Islet of Langerhans (tissue), 1 donor: ENCODE results near the gene VSX1.

Experiments used
- FAIRE-seq: peaks from one replicate; lab custom pipeline; 2011; peaks lifted over from hg19 to GRCh38; lab: Jason Lieb, UNC

VSX1 gene

DNA sequence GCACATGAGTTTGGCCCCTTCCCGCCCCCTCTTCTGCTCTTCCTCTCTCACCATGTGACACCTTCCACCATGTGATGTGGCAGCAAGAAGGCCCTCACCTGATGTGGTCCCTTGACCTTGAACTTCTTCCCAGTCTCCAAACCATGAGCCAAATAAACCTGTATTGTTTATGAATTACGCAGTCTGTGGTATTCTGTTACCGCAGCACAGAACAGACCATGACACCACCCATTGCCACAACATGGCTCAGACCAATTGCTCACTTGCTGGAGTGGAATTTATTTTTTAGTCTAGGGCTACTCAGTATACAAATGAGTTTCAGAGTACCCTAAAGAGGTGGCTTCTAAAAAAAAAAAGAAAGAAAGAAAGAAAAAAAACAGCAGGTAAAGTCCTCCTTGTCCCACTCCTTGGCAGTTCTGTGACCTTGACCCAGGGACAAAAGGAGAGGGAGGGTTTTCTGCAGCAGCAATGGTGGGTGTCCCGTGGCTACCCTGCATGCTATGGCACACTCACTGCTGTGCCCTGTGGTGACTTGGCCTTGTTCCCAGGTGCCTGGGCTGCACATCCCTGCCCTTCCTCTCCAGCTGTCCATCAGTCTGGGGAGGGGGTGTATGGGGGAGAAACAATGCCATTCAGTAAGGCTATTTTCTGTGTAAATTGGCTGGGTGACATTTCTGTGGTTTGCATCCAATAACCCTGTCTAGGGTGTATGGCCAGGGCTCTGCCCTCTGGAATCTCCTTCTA lies 5.4 kb upstream of the VSX1 start:
- no peak for FAIRE-seq

DNA sequence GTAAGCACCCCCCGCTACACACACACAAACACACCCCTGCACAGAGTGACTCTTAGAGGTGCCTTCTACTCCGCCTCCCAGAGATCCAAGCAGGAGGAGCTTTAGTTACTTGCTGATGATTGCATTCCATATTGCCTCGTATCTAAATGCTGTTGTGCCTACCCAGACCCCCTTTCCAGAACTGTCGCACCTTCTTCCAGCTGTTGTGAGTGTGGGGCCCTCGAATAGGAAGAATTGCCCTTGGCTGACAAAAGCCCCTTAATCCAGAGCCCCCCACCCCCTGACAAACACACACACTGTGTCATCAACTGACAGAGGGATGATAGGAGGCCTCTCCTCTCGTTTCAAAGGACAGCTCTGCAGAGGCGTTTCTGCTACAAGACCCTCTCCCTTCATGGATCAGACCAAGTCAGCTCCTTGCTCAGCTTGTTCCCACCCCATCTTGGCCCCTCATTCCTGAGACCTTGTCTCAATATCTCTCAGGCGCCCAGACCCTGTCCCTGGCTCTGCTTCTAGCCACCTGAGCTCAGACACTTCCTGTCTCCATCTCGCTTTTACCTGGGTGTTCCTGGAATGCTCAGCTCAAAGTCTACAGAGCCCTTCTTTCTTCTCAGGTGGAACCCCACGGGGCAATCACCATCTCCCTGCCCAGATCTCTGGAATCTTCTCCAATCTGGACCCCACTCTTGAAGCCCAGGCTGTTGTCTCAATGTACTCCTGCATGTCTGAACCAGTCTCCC lies 4.0 kb upstream of the VSX1 start:
- FAIRE-seq: no peak

DNA sequence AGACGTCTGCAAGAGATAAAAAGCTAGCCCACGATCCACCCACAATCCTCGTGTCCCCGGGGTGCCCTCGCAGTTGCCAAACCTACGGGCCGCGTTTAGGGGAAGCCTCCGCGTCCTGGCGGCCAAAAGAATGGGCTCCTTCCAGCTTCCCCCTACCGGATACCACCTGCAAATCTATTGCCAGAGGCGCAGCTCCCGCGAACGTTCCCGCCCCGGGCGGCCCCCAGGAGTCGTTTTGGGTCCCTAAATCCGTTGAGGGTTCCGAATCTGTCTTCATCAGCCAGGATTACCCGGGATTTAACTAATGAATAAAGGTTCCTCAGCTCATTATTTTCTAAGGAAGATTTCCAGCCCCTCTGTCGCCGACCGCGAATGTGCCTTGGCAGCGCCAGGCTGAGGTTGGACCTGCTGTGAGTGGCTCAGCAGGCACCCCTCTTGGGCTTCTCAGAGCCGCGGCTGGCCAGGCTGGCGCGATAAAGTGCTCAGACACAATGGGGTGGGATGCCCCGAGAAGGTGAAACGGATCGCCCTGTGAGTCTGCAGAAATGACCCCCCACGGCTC lies 2.8 kb upstream of the VSX1 start:
- FAIRE-seq: no peak

DNA sequence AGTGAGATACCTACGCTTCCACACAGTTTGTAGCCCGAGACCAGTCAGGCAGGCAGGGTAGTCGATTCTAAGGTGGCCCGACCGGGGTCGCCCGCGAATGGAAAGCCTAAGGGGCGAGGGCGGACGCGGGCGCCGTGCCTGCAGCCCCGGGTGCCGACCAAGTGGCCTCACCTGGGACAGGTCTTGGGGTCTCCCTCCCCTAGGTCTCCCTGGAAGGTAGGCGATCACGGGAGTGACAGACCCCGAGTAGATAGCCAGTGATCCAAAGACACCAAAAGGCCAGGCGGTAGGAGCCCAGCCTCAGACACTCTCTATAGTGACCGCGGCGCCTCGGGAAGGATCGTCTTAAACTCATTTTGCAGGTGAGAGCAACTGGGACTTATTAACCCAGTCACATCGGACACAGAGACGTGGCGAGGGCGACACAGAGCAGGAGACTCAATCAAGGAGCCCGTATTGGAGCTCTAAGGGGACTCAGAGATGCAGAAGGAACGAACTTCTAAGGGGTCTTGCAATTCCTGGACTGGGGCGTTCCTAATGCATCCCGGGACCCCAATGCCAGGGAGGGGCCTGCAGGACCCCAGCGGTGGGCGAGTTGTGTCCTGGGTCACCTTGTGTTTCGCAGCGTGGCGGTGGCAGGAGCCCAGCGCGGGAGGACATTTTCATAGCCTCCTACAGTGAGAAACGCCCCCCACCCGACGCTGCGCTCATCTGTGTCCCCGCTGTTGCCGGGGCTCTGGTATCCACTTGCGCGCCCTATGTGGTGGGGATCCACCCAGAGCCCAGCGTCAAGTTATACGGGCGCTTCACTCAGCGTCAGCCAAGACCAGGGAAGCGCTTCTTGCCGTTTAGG lies 2.1 kb upstream of the VSX1 start:
- no peak for FAIRE-seq

DNA sequence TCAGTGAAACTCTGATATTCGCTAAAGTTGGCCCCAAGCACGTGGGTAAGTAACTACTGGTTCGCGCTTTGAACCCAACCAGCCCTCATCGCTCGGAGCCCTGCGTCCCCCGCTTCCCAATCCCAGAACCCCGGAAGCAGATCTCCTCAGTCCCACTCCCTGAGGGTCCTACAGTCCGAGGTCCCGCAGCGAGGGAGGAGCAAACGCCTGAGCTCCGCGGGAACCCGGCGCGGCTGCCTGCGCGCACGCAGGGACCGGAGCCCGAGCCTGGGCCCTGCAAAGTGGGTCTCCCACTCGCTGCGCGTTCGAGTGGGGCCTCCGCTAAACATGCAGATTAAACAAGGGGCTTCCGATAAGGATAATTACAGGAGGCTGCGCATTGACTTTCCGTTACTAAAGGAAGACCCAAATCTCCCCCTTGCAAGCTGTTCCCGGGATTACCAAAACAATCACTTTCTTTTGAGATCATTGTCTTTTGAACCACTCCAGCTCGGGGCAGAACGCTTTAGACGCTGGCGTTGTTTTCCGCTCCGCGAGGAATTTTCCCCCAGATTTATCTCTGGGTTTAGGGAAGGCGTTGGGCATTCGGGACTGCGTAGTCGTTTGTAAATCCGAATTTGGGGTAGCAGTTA lies 1.3 kb upstream of the VSX1 start:
- FAIRE-seq: no peak

DNA sequence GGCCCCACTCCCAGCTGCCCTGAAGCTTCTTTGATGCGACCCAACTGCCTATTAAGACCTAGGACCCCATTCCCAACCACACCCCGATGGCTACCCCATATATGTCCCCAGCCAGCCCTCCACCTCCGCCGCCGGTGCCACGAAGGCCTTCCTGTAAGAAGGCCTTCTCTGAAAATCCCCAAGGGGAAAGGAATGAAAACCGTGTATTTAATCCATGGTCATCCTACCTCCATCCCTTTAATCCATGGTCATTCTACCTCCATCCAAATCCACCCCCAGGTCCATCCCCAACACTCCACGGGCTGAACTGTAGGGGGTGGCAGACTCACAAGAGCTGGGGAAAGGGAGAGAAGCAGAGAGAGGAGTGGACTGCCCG lies 545 bp upstream of the VSX1 start:
- FAIRE-seq: no peak

DNA sequence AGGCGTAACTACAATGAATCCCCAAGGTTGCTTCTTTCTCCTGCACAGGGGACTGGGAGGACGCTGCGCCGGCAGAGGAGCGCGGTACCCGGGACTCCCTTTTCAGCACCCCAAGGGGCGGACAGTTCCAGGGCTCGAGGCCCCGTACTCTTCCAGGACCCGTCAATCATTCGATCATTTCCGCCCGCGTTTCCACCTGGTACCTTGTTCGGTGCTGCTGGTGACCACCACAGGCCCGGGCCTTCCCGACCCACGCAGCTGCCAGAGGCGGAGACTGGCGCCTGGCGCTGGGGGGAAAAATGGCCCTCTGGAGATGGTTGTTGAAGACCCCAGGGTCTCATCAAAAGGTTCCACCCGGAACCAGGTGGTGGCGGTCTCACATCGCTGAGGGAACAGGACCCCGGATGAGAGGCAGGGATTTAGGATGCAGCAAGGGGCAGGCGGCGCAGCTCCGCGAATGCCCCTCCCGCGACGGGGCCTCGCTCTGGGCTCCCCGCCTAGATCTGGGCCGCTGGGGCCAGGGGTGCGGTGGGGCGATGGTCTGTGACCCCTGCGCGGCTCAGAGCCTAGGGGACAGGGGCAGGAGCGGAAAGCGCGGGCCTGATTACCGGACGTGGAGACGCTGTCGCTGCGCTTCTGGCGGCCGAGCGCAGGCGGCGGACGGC lies 744 bp downstream of the VSX1 start:
- no peak for FAIRE-seq

DNA sequence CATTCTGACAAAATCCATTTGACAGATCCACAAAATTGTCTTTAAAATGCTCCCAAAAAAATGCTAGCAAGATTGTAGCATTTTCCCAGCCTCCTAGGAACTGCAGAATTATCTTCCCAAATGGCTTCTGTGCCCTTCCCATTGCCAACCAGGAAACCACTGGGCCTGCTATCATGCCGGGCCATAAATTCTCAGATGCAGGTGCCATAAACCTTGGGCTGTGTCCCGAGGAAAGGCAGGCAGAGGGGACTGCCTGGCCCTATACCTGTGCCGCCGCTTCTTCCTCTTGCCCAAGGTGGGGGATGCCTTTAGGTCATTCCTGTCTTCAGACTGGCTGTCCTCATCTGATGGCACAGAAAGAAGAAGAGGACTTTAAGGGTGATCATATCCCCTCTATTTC lies 2.8 kb downstream of the VSX1 start:
- FAIRE-seq: no peak

DNA sequence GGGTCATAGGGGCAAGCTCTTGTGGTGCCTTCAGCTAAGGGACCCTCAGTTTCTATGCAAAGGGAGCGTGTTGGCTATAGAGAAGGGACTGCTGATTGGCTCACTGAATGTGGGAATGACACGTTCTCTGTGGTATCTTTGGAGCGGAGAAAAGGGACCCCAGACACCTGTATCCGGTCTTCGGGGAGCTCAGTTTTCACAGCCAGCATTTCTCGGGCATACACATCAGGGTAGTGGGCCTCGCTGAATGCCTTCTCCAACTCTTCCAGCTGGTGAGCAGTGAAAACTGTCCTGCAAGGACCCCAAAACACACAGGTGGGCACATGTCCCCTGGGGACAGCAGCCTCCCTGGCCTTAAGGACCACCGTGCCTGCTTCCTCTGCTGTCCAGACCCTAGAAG lies 3.3 kb downstream of the VSX1 start:
- no peak for FAIRE-seq

DNA sequence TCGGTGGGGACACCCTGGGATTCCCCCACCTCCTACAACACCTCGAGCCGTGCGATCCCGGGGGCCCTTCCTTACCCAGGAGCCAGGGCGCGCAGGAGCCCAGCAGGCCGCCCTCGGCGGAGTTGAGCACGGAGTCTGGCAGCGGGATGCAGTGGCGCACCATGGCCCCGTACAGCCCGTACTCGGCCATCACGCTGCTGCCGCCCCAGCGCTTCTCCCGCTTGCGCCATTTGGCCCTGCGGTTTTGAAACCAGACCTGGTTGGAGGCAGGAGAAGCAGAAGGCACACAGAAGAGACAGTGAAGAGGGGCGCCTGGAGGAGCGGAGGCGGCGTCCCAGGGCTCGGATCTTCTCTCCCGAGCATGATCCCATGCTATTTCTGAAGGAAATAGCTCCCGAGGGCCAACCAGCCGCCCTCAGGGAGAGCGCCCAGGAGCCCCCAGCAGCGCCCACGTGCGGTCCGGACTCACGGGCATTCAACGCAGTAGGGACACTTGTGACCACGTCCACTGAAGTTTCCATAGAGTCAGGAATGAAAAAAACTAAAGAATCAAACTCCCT lies 4.3 kb downstream of the VSX1 start:
- FAIRE-seq: no peak

DNA sequence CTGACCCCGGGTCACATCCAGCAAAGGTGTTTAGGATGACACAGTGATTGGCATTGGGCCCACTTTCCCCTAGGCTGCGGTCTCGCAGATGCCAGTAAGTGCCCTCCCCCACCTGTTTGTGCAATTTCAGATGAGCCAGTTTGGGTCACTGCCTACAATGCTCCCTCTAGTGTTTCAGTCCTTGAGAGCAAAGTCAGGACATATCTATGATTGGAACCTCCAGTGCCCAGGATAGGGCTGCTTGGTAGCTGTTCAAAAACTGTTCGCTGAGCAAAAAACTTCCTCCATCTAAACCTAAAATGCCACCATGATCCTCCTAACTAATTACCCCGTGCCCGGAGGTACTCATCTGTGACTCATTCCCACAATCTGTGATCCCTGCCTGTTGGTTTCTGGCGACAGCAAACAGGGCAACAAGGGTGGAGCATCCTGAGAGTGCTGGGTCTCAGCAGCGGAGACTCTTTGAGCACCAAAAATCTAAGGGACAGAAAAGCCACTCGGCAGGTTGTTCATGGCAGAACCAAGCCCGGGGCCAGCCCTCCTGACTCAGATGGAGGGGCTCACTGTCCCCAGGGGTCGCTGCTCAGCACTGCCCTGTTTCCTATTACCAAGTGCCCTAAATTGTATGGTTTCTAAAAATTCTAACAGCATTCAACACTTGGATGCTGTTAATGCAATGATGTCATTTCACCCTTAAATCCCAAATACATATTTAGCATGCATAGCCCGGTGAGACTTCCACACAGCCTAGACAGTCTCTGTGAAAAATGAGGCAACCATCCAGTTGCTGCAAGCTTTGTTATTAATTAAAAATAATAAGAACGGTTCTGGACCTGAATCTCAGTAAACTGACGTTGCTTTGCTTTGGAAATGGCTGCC lies 5.0 kb downstream of the VSX1 start:
- no peak for FAIRE-seq

DNA sequence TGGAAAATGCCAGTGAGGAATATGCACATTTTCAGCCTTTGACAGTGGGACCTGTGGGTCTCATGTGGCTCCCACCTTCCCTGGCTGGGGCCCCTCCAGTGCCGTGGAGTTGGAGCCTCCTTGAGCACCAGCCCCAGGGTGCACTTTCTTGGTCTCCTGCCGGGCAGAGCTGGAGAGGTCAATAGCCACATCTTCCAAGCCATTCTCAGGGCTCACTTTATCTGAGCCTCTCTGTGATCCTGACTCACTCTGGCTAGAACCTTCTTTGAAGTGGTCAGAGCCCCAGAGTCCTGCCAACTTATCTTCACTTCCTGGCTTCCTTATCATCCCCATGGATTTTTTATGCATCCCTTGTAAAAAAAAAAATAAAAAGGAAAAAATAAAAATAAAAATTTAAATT lies 5.7 kb downstream of the VSX1 start:
- FAIRE-seq: no peak

DNA sequence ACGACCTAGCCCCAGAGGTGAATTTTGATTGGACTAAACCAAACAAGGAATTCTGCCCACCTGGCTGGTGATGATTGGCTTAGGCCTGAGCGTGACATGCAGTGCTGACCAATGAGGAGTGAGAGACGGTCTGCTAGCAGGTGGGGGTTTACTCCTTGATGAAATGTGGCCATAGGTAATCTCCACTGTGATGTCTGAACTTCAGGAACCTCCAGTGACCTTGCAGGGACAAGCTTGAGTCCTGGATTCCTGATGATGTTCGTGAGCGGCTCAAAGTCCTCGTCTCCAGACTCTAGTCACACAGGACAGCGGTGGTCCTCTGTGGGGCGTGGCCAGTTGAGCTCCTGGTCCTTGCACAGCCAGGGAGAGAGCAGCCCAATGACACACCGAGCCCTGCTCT lies 8.4 kb downstream of the VSX1 start:
- no peak for FAIRE-seq

DNA sequence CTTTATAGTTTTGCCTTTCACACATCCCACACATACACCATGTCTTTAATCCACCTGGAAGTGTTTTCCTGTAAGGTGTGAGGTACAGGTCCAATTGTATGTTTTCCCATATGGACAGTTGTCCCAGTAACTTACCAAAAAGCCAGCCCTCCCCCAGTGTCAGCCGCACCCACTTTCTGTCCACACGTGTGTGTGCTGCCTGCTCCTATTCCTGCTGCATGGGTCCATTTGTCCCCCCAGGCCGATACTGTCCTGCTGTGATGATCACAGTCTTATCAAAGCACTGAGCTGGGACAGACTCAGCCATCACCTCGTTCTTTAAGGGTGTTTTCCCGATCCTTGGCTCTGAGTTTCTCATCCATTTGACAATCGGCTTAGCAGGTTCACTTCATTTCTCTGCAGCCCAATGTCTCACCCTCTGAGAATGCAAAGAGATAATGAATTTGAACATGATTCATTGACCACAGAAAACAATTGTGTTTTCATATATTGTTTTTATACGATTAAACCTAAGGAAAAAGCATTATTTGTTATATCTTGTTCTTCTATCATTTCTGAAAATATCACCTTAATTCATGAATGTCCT lies 9.6 kb downstream of the VSX1 start:
- FAIRE-seq: no peak

DNA sequence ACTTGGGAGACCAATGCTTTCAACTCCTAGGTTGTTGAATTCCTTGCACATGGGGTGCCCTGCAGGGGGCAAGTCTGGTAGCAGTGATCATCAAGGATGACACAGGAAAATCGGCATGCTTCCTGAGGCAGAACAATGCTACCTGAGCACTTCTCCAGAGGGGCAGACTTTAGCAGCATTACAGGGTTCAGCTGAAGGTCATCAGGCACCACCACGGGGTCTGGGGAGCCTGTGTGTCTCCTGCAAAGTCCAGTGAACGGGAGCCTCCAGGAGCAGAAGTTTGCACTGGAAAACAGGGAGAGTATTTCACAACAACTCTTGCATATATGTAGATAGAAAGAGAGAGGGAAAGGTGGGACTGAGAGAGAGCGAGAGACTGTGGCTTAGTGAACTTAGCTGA lies 10.2 kb downstream of the VSX1 start:
- FAIRE-seq: no peak

DNA sequence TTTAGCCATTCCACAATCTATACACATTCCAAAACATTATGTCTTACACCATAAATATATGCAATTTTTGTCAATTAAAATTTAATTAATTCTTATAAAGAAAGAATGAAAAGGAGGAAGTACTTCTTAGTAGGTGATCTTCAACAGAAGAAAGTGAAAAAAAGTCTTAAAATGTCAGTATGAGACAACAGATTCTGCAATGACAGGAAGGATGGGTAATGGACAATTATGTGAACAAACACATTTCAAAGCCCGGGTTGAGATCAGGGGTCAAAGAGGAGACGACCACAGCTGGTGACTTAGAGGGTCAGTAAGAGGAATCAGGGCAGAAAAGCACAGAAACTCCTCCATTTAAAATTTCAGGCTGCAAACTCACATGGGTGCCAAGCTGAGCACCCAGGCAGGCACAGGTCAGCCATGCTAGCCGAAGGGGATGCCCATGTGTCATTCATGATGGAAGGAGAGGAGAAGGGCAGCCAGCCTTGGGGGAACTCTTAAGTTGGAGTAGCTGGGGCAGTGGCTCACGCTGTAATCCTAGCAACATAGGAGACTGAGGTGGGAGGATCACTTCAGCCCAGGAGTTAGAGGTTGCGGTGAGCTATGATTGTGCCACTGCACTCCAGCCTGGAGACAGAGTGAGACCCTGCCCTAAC lies 11.0 kb downstream of the VSX1 start:
- FAIRE-seq: no peak

DNA sequence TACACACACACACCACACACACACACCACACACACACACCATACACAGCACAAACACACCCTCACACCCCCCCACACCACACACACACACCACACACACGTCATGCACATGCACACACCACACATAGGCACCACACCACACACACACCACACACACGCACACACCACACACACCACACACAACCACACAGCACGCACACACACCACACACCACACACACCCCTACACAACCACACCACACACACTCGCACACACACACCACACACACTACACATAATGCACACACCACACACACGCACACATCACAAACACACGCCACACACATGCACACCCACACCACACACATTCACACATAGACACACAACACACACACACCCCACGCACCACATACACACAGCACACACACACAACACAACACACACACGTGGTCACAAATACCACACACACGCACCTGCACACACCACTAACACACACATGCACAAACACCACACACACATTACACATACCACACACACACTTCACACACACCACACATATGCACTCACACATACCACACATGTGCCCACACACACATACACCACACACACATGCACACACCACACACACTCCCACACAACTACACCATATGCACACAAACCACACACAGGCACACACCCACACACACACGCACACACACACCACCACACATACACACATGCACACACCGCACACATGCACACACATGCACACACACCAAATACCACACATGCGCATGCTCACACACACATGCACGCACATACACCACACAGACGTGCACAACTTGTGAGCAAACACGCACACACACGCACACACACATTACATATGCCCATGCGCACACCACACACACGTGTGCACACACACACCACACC lies 14.6 kb downstream of the VSX1 start:
- no peak for FAIRE-seq

DNA sequence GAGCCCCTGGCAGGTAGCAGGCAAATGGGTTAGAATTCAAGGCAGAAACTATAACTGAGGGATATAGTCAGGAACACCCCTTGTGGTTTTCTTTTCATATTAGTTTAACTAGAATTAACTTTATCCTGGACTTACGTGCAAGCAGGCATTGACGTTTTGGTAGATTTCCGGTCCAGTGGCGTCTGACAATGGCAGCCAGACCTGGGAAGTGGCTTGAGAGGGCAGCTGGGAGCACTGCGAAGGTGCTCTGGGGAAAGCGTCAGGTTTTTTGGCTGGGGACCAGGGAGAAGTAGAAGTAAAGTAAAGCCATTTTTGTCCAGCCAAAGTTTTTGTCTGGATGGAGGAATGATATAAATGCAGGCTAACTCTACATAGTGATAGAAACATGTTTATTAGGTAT lies 15.6 kb downstream of the VSX1 start:
- no peak for FAIRE-seq
